Astrocyte (in vitro differentiated cells and primary cell): ENCODE data around the gene OR13A1. TPM values are rescaled to one million over a fixed set of nuclear protein-coding genes. Genes with fewer than 3 reads are reported as not detected.

Experiments used
- DNase-seq: peaks from one replicate; pipeline ENCODE4 v3.0.0-alpha.2; 2010; ENCODE audit warnings: low read depth
- FAIRE-seq: peaks from 2 replicates; lab custom pipeline; 2011; peaks lifted over from hg19 to GRCh38; lab: Jason Lieb, UNC
- H2AFZ ChIP-seq: 2 replicates; pipeline ENCODE4 v1.6.0; 2012; ENCODE audit warnings: low read depth, low read length, inconsistent platforms
- H3K27ac ChIP-seq: 2 replicates; pipeline ENCODE4 v1.5.1; 2011; ENCODE audit warnings: low read depth, low read length, inconsistent platforms
- H3K27me3 ChIP-seq: 2 replicates; pipeline ENCODE4 v1.6.0; 2011; ENCODE audit warnings: low read length, inconsistent platforms; ENCODE audit not compliant: insufficient read depth
- H3K36me3 ChIP-seq: 2 replicates; pipeline ENCODE4 v1.5.1; 2011; ENCODE audit warnings: low read length, inconsistent platforms; ENCODE audit not compliant: insufficient read depth
- H3K4me1 ChIP-seq: 2 replicates; pipeline ENCODE4 v1.5.1; 2011; ENCODE audit warnings: low read length, inconsistent platforms; ENCODE audit not compliant: insufficient read depth
- H3K4me2 ChIP-seq: 2 replicates; pipeline ENCODE4 v1.6.0; 2012; ENCODE audit warnings: low read length, inconsistent platforms
- H3K4me3 ChIP-seq: 2 replicates; pipeline ENCODE4 v1.5.1; 2011; ENCODE audit warnings: low read depth, mild to moderate bottlenecking, low read length, inconsistent platforms; ENCODE audit not compliant: insufficient read depth
- H3K79me2 ChIP-seq: 2 replicates; pipeline ENCODE4 v1.6.0; 2012; ENCODE audit warnings: mild to moderate bottlenecking, low read length, inconsistent platforms; ENCODE audit not compliant: insufficient read depth
- H3K9ac ChIP-seq: 2 replicates; pipeline ENCODE4 v1.6.0; 2012; ENCODE audit warnings: mild to moderate bottlenecking, low read length, inconsistent platforms
- H3K9me3 ChIP-seq: 2 replicates; pipeline ENCODE4 v1.5.1; 2012; ENCODE audit warnings: low read depth, mild to moderate bottlenecking, low read length, inconsistent platforms; ENCODE audit not compliant: insufficient read depth
- H4K20me1 ChIP-seq: 2 replicates; pipeline ENCODE4 v1.6.0; 2012; ENCODE audit warnings: low read length, inconsistent platforms; ENCODE audit not compliant: insufficient read depth
- H3K27ac Mint-ChIP-seq: one replicate; pipeline ENCODE4 v1.8.0; 2021; ENCODE audit warnings: mild to moderate bottlenecking, mixed read lengths; ENCODE audit not compliant: unreplicated experiment
- H3K27me3 Mint-ChIP-seq: one replicate; pipeline ENCODE4 v1.8.0; 2021; ENCODE audit warnings: low read depth, mixed read lengths; ENCODE audit not compliant: unreplicated experiment
- H3K36me3 Mint-ChIP-seq: one replicate; pipeline ENCODE4 v1.8.0; 2021; ENCODE audit warnings: low read depth, mixed read lengths; ENCODE audit not compliant: unreplicated experiment
- H3K4me1 Mint-ChIP-seq: one replicate; pipeline ENCODE4 v1.8.0; 2021; ENCODE audit warnings: low read depth, mixed read lengths; ENCODE audit not compliant: unreplicated experiment
- H3K4me3 Mint-ChIP-seq: one replicate; pipeline ENCODE4 v1.8.0; 2021; ENCODE audit warnings: mild to moderate bottlenecking, moderate library complexity, mixed read lengths; ENCODE audit not compliant: unreplicated experiment
- H3K9me3 Mint-ChIP-seq: one replicate; pipeline ENCODE4 v1.8.0; 2021; ENCODE audit warnings: mild to moderate bottlenecking, mixed read lengths; ENCODE audit not compliant: unreplicated experiment
- CTCF ChIP-seq: IDR thresholded peaks from 2 replicates; pipeline ENCODE4 v1.5.1; 2011; ENCODE audit warnings: low read depth, mild to moderate bottlenecking, inconsistent platforms, low read length, moderate library complexity; ENCODE audit not compliant: insufficient read depth
- EZH2 ChIP-seq: IDR thresholded peaks from 2 replicates; pipeline ENCODE4 v1.6.1; 2012; ENCODE audit warnings: mild to moderate bottlenecking, low read length, inconsistent platforms; ENCODE audit not compliant: insufficient read depth
- total RNA-seq: library from RNA; stranded (reverse); gene quantifications from 2 replicates; pipeline ENCODE4 v1.2.1, GENCODE V29; 2021

The OR13A1 gene
- total RNA-seq, 1 donor from 2014 or later, result not detected

DNA sequence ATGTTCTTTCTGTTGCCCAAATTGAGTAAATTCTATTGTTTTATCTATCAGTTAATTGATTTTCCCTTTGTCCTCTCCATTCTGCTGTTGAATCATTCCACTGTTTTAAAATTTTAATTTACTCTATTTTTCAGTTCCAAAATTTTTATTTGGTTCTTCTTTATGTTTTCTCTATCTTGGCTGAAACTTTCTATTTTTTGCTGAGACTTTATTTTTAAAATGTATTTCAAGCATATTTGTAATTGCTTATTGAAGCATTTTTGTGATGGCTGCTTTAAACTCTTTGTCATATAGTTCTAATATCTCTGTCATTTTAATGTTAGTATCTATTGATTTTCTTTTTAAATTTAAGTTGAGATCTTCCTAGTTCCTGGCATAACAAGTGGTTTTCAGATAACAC is 60.5 kb downstream of the OR13A1 start:
- no peak overlapping the region for H3K27ac Mint-ChIP-seq
- H3K27me3 Mint-ChIP-seq, result no peaks in the 10 kb centered on the region
- H3K9ac ChIP-seq, result no peak overlapping the region
- no peak overlapping the region for H2AFZ ChIP-seq
- no peaks in the 10 kb centered on the region for H3K79me2 ChIP-seq
- no peak overlapping the region for H3K4me2 ChIP-seq
- H3K36me3 Mint-ChIP-seq, result no peaks in the 10 kb centered on the region
- no peak overlapping the region for H3K4me3 Mint-ChIP-seq
- H4K20me1 ChIP-seq, result no peaks in the 10 kb centered on the region
- no peaks in the 10 kb centered on the region for H3K4me1 Mint-ChIP-seq
- no peaks in the 10 kb centered on the region for H3K36me3 ChIP-seq
- H3K9me3 ChIP-seq, result no peaks in the 10 kb centered on the region
- FAIRE-seq, result no peak
- TF ChIP-seq CTCF (no peak), EZH2 (no peak)
- no peaks in the 10 kb centered on the region for H3K27me3 ChIP-seq
- no peak overlapping the region for H3K4me3 ChIP-seq
- H3K27ac ChIP-seq, result no peak overlapping the region
- no peak for DNase-seq
- H3K4me1 ChIP-seq, result no peaks in the 10 kb centered on the region
- H3K9me3 Mint-ChIP-seq, result no peaks in the 10 kb centered on the region

DNA sequence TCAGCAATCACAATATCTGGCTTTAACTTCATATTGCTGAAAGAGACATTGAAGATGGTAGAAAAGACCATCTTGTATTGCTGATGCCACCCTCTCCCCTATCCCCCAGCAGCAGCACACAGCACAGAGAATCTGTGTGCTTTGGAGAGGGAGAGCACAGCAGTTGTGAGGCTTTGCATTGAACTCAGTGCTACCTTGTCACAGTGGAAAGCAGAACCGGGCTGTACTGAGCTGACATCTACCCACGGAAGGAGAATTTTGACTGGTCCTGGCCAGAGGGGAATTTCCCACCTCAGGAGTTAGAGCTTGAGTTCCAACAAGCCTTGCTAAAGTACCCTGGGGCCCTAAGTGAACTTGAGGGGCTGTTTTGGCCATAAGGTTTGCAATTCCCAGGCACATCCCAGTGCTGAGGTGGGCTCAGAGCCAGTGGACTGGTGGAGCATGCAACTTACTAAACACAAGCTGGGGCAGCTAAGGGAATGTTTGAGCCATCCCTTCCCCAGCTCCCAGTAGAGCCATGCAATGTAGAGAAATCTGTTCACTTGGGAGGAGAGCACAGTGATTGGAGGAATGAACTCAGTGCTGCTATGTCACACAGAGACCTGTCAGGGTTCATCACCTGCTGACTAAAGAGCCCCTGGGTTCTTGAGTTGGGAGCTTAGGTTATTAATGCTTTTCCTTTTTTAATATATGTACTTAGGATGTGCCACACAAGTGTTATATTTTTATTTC is 62.1 kb downstream of the OR13A1 start:
- Histone ChIP-seq H3K4me2 (no peak overlapping the region), H3K9me3 (no peaks in the 10 kb centered on the region), H3K9ac (no peak overlapping the region), H3K79me2 (no peaks in the 10 kb centered on the region), H3K4me1 (no peaks in the 10 kb centered on the region), H3K4me3 (no peak overlapping the region), H3K36me3 (no peaks in the 10 kb centered on the region), H3K27ac (no peak overlapping the region), H2AFZ (no peak overlapping the region), H3K27me3 (no peaks in the 10 kb centered on the region), H4K20me1 (no peaks in the 10 kb centered on the region)
- no peak for TF ChIP-seq EZH2
- no peak for TF ChIP-seq CTCF
- no peaks in the 10 kb centered on the region for H3K36me3 Mint-ChIP-seq
- no peaks in the 10 kb centered on the region for H3K4me1 Mint-ChIP-seq
- FAIRE-seq, result no peak
- no peaks in the 10 kb centered on the region for H3K9me3 Mint-ChIP-seq
- DNase-seq, result no peak
- no peak overlapping the region for H3K27ac Mint-ChIP-seq
- H3K27me3 Mint-ChIP-seq, result no peaks in the 10 kb centered on the region
- no peak overlapping the region for H3K4me3 Mint-ChIP-seq

Other genes with a start within 250 kb of the OR13A1 start
- gene ALOX5, start 58.6 kb upstream of the OR13A1 start, total RNA-seq, result 1.0 and 1.8 TPM in 2 replicates